Heart left ventricle (tissue), 13 donors: ENCODE measurements around the gene PXYLP1.

Experiments
- CTCF ChIP-seq, 12 donors: fragments of 200-600 bp; sonication (generic) in 4 of 12; IDR thresholded peaks; one replicate each; pipeline versions ENCODE4 v1.5.0 to v1.8.0; 2018 to 2022; ENCODE audit warnings: antibody characterized with exemption in 12 of 12, mild to moderate bottlenecking in 5 of 12
- POLR2A ChIP-seq, 2 donors: fragments of 450-650 bp; IDR thresholded peaks; one replicate each; pipeline ENCODE4 v1.6.1; 2017; ENCODE audit warnings: antibody characterized with exemption in 2 of 2, mild to moderate bottlenecking in 2 of 2, moderate library complexity in 2 of 2
- donor health status: ischemic (EF 13 %, LVEDD 7.1; RV severe dilation, severe dysfunction).
- donor health status: DM: no; HTN: yes; CAD: no.
- donor health status: DM: no; HTN: no; CAD: no.
- donor health status: ischemic (EF 25% LVEDD 6.9; RV normal size, moderate dysfunction).
- donor health status: ischemic (EF 25% LVEDD 5.7; RV mildly dilated, moderate dysfunction).
- donor health status: ischemic (EF 35%, LVEDD 5.7; RV mildly dilated, moderate dysfunction).
- donor health status: nonischemic (EF 11% LVEDD 7.7; RV severe dilation, severe dysfunction).
- donor health status: DM: yes; HTN: yes; CAD: no.
- donor health status: PGD.
- donor health status: ischemic (EF 29% LVEDD 5.4; RV normal size, mild dysfunction).
- donor health status: nonischemic (EF 23%, LVEDD 6.1; RV moderate dilation, normal function).

DNA sequence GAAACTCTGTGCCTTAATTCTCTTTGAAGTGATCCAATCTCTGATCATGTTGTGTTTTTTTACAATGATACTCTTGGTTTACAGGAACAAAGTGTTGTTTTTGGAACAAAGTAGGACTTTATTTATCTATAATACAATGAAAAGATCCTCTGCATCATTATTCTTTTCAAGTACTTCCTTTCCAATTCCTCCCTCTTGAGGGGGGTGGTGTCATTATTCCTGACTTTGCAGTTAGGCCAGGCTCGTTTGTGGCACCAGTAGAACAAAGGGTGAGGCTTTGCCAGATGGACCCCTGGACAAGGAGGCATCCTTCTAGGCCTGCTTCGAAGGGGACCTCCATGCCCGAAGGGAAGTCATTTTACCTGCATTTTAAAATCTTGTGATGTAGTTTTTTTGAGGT is 95.0 kb downstream of the PXYLP1 start:
- TF ChIP-seq CTCF (IDR thresholded peaks at IDR 0.05): no peak
- no peak for TF ChIP-seq POLR2A (IDR thresholded peaks at IDR 0.05)
